B cell (primary cell): ENCODE measurements around the gene PPP2R1A.

Experiments
- CTCF ChIP-seq: fragments of 200-600 bp; IDR thresholded peaks from one replicate; pipeline ENCODE4 v1.8.0; 2022; ENCODE audit warnings: antibody characterized with exemption, mild to moderate bottlenecking
- EZH2 ChIP-seq: IDR thresholded peaks from 2 replicates; pipeline ENCODE4 v1.6.1; 2012; ENCODE audit warnings: borderline replicate concordance, low read depth, mild to moderate bottlenecking, moderate library complexity, low read length; ENCODE audit not compliant: insufficient read depth, poor library complexity, severe bottlenecking

- TF ChIP-seq CTCF (no peak), EZH2 (no peak)
These were observed 8.1 kb downstream of the PPP2R1A start for GRCh38 chr19:52197964-52198363.
